B cell (primary cell): Measurements from ENCODE around the gene RFWD3.

Source experiments
- CTCF ChIP-seq: fragments of 200-600 bp; IDR thresholded peaks from one replicate; pipeline ENCODE4 v1.8.0; 2022; ENCODE audit warnings: antibody characterized with exemption, mild to moderate bottlenecking
- EZH2 ChIP-seq: IDR thresholded peaks from 2 replicates; pipeline ENCODE4 v1.6.1; 2012; ENCODE audit warnings: borderline replicate concordance, low read depth, mild to moderate bottlenecking, moderate library complexity, low read length; ENCODE audit not compliant: insufficient read depth, poor library complexity, severe bottlenecking

- TF ChIP-seq CTCF = peak; percentile 98
- no peak for TF ChIP-seq EZH2
These were observed 42.8 kb upstream of the RFWD3 start for GRCh38 chr16:74709441-74709877.
